Kidney (tissue), 14 donors: ENCODE results near the gene CMTR2. TPM values are rescaled to one million over a fixed set of nuclear protein-coding genes. Genes with fewer than 3 reads are reported as not detected.

ENCODE experiments used
- DNase-seq, 5 donors: peaks; one replicate each; pipeline ENCODE4 v3.0.0-alpha.2; 2013 to 2020
- FAIRE-seq: peaks from 2 replicates; lab custom pipeline; 2012; peaks lifted over from hg19 to GRCh38; lab: Jason Lieb, UNC
- H3K27ac ChIP-seq, 2 donors: one replicate each; pipeline ENCODE4 v1.7.0; 2013; ENCODE audit warnings: low read depth in 2 of 2, low read length in 2 of 2, inconsistent platforms in 1 of 2
- H3K27me3 ChIP-seq: one replicate; pipeline ENCODE4 v1.7.1; 2013; ENCODE audit warnings: low read length, inconsistent platforms; ENCODE audit not compliant: control insufficient read depth, insufficient read depth
- H3K36me3 ChIP-seq, 3 donors: one replicate each; pipeline versions ENCODE4 v1.7.0 to v1.7.1; 2013; ENCODE audit warnings: low read length in 3 of 3, control low read depth in 1 of 3, inconsistent platforms in 1 of 3; ENCODE audit not compliant: insufficient read depth in 3 of 3, control insufficient read depth in 2 of 3
- H3K4me1 ChIP-seq, 3 donors: one replicate each; pipeline versions ENCODE4 v1.7.0 to v1.7.1; 2013; ENCODE audit warnings: low read length in 3 of 3, inconsistent platforms in 1 of 3, low read depth in 1 of 3; ENCODE audit not compliant: control insufficient read depth in 2 of 3, insufficient read depth in 2 of 3
- H3K4me3 ChIP-seq, 3 donors: one replicate each; pipeline versions ENCODE4 v1.7.0 to v1.8.1; 2013; ENCODE audit warnings: low read length in 3 of 3, control low read depth in 1 of 3, inconsistent platforms in 1 of 3
- H3K9ac ChIP-seq, 3 donors: one replicate each; pipeline versions ENCODE4 v1.7.0 to v1.7.1; 2013; ENCODE audit warnings: low read length in 3 of 3, control low read depth in 1 of 3, inconsistent platforms in 1 of 3
- H3K9me3 ChIP-seq, 3 donors: one replicate each; pipeline versions ENCODE4 v1.7.0 to v1.7.1; 2013; ENCODE audit warnings: low read length in 3 of 3, control low read depth in 1 of 3, inconsistent platforms in 1 of 3; ENCODE audit not compliant: control insufficient read depth in 2 of 3, insufficient read depth in 1 of 3
- intact Hi-C: fragments of 100-400 bp; cut with DNase I; formaldehyde crosslinking; loops from one replicate; pipeline ENCODE4 v1.11.1; 2022
- polyA plus RNA-seq: library from polyadenylated mRNA; stranded (reverse); fragments of 350-450 nt; fragmentation: Illumina TruSeq; extraction: RNeasy Lipid Tissue Mini Kit (QIAGEN cat#74804); gene quantifications from one replicate; pipeline ENCODE4 v1.2.3, GENCODE V29; 2014; ENCODE audit warnings: low read depth, low replicate concordance; ENCODE audit not compliant: insufficient read depth
- total RNA-seq: library from RNA; stranded (reverse); fragmentation: NEBNext Ultra II Directional; extraction: Animal tissue kit (Norgen Biotek cat#: 25700); gene quantifications from one replicate; pipeline ENCODE4 v1.2.1, GENCODE V29; 2021
- TF ChIP-seq, protein P1 (sequence below): IDR thresholded peaks from 3 replicates; pipeline ENCODE4 v1.5.1; 2012; ENCODE audit warnings: mild to moderate bottlenecking, moderate library complexity, borderline replicate concordance; ENCODE audit not compliant: insufficient read depth; ENCODE audit errors: extremely low read depth
- donor health status: control.
- donor health status: control.
- donor health status: control.
- donor health status: control.
- donor health status: control.
- donor health status: DM: yes; HTN: yes; CAD: no.
- donor health status: Normal renal cell carcinoma (clear cell type).

CMTR2 gene
- total and polyA plus RNA-seq, 2 donors from 2014 or later, result 8.0 to 21.5 TPM

DNA sequence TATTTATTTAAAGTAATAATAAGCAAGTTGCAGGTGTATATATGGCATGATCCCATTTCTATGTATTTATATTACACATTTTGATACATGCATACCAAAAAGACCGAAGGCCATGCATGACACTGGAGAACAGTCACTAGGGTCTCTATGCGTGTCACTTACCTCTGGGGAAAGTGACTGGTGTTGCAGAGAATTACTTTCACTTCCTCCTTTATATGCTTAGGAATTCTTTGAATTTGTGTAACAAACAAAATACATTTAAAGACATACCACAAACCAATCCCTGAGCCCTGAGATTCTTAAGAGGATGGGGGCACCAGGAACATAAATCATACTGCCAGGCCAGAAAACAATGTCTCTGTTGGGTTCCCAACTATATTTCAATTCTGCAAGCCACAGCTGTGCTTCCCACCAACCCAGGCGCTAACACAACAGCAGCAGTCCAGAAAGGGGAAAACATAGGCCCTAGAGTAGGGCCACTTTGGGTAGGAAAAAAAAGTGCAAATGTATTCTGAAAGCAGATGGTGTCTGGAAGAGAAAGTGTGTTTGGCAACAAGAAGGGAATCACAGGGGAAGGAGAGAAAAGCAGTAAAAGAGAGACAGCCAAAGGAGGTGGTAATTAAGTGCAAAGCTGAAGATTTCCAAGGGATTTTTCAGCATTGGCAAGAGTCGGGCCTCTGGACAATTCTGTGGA lies 34.2 kb downstream of the CMTR2 start:
- TF ChIP-seq, protein P1, sequence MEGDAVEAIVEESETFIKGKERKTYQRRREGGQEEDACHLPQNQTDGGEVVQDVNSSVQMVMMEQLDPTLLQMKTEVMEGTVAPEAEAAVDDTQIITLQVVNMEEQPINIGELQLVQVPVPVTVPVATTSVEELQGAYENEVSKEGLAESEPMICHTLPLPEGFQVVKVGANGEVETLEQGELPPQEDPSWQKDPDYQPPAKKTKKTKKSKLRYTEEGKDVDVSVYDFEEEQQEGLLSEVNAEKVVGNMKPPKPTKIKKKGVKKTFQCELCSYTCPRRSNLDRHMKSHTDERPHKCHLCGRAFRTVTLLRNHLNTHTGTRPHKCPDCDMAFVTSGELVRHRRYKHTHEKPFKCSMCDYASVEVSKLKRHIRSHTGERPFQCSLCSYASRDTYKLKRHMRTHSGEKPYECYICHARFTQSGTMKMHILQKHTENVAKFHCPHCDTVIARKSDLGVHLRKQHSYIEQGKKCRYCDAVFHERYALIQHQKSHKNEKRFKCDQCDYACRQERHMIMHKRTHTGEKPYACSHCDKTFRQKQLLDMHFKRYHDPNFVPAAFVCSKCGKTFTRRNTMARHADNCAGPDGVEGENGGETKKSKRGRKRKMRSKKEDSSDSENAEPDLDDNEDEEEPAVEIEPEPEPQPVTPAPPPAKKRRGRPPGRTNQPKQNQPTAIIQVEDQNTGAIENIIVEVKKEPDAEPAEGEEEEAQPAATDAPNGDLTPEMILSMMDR, result no peak
- Histone ChIP-seq H3K36me3 (no peaks in the 10 kb centered on the region), H3K9me3 (no peaks in the 10 kb centered on the region), H3K4me1 (no peaks in the 10 kb centered on the region), H3K27ac (no peak overlapping the region), H3K27me3 (no peaks in the 10 kb centered on the region), H3K4me3 (no peak overlapping the region), H3K9ac (no peak overlapping the region)
- FAIRE-seq (no peak), DNase-seq (no peak)
- intact Hi-C loops, result no loop called here

DNA sequence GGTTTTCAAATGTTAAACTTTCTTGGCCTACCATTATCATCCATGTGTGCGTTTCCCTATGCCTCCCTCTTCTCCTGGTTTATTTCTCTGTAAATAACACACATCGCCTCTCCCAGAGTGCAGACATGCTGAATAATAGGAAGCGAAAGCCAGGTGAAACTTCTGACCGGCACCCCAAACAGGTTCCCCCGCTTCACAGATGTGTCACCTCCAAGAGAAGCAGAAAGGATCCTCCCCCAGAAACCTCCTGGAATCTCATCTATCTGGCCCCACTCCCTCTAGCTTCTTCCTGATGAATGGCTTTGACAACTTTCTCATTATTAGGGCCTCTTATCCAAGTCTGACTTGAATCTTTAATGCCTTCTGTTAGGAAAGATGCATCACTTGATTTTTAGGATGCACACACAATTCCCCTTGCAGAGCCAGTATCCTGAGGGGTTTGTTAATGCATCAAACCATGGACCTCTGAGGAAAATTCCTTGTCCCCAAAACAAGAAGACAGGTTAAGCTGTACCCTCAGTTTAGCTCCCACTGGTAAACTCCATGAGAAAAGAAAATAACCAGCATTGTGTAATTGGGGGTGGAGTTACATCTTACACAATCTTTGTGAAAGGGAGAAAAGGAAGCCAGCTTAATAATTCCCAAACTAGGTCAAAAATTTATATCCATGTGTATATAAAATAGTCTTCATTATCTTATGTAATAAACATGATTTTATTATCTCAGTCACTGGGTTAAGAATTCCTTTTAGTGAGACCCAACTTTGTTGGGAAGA lies 38.6 kb downstream of the CMTR2 start:
- Histone ChIP-seq H3K9me3 (no peaks in the 10 kb centered on the region), H3K27ac (no peak overlapping the region), H3K9ac (no peak overlapping the region), H3K27me3 (no peaks in the 10 kb centered on the region), H3K4me3 (no peak overlapping the region), H3K36me3 (no peaks in the 10 kb centered on the region), H3K4me1 (no peaks in the 10 kb centered on the region)
- intact Hi-C loops, result no loop called here
- TF ChIP-seq, protein P1, result no peak
- FAIRE-seq (no peak), DNase-seq (no peak)

DNA sequence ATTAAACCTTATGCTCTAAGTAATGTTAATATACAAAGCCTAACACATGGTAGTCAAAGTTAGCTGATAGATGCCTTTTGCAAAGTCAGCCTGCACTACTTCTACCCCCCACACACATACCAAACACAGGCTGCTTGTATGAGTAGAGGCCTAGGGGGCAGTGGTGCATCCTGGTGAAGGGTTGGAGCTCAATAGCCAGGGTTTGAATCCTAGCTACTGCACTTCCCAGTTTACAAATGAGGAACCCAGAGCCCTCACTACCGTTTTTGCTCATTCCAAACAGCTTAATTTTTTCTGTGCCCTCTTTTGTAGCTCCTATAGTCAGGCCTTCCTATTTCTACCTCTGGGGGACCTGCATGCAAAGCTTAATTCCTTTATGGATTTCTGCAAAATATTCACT lies 39.8 kb downstream of the CMTR2 start:
- no peak overlapping the region for H3K27ac ChIP-seq
- no peak overlapping the region for H3K9ac ChIP-seq
- no peaks in the 10 kb centered on the region for H3K27me3 ChIP-seq
- no peaks in the 10 kb centered on the region for H3K9me3 ChIP-seq
- TF ChIP-seq, protein P1, result no peak
- FAIRE-seq (no peak), DNase-seq (no peak)
- H3K4me1 ChIP-seq, result no peaks in the 10 kb centered on the region
- intact Hi-C loops, result no loop called here
- H3K4me3 ChIP-seq, result no peak overlapping the region
- H3K36me3 ChIP-seq, result no peaks in the 10 kb centered on the region
